ENCODE results near the gene FBRS. TPM values are rescaled to one million over a fixed set of nuclear protein-coding genes. Genes with fewer than 3 reads are reported as not detected.
A peak's percentile ranks its signal among the peaks of the same experiment; 100 is the strongest.
"Not testable (repeated sequence)": the region's sequence is repeated elsewhere in the genome, so short reads cannot be mapped to it uniquely, and the experiment has no call there.

Gene FBRS
- polyA plus RNA-seq, 6 donors from 2014 or later = 0.88 to 9.0 (median 4.2) TPM

GRCh38 chr16:30678586-30678970 is 20.3 kb downstream of the FBRS start:
- H3K4me1 Mint-ChIP-seq = peaks cover 0 to 6% (median 1%) of the 10 kb centered on the region in 3 donors
- peaks cover 0 to 5% (median 0%) of the 10 kb centered on the region in 3 donors for H3K27me3 Mint-ChIP-seq
- H3K36me3 Mint-ChIP-seq = no peaks in the 10 kb centered on the region
- H3K9me3 Mint-ChIP-seq = no peaks in the 10 kb centered on the region
- H3K27ac Mint-ChIP-seq = no peak overlapping the region
- H3K4me3 Mint-ChIP-seq = no peak overlapping the region
- no peak for DNase-seq
- no peak for ATAC-seq (ENCODE audit: low read depth in 2 of 2)

DNA sequence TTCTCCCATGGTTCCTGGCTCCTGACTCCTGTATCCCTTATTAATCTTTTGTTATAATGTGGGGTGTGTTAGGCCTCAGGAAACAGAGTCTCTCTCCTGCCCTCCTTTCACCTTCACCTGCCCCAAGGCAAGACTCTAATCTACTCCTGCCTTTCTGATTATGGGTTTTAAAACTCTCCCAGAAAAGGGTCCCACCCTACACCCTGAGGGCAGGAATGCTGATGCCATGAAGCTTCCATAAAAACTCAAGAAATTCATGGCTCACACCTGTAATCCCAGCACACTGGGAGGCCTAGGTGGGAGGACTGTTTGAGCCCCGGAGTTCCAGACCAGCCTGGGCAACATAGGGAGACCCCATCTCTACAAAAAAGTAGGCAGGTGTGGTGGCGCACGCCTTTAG is 22.1 kb downstream of the FBRS start:
- Mint-ChIP-seq H3K36me3 (no peaks in the 10 kb centered on the region), H3K4me1 (peaks cover 0 to 6% (median 1%) of the 10 kb centered on the region in 3 donors), H3K9me3 (no peaks in the 10 kb centered on the region), H3K4me3 (no peak overlapping the region), H3K27ac (peak overlapping the region in 1 of 6 donors; percentile 24), H3K27me3 (peaks cover 0 to 5% (median 0%) of the 10 kb centered on the region in 3 donors)
- ATAC-seq (ENCODE audit: low read depth in 2 of 2) = no peak
- DNase-seq = no peak

DNA sequence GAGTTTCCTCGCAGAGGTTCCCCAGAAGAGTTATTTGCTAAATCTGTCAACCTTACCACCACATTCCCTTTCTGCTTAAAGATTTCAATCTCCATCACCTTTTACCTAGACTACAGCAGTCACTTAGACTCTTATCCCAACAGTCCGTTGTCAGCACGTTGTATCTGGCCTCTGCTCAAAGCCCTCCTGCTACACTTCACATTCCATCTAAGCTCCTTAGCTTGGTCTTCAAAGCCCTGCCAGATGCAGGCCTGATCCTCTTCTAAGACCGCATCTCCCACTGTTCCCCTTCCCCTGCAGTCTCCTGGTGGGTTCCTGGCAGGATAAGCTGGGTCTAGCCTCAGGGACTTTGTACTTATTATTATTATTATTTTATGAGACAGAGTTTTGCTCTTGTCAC is 30.5 kb downstream of the FBRS start:
- ATAC-seq (ENCODE audit: low read depth in 2 of 2) = no peak
- H3K27ac Mint-ChIP-seq = peak overlapping the region in 1 of 6 donors; percentile 49
- DNase-seq = no peak
- no peaks in the 10 kb centered on the region for H3K36me3 Mint-ChIP-seq
- peaks cover 2 to 8% (median 6%) of the 10 kb centered on the region in 3 donors for H3K4me1 Mint-ChIP-seq
- no peak overlapping the region for H3K4me3 Mint-ChIP-seq
- H3K9me3 Mint-ChIP-seq = no peaks in the 10 kb centered on the region
- no peaks in the 10 kb centered on the region for H3K27me3 Mint-ChIP-seq

- ATAC-seq (ENCODE audit: low read depth in 2 of 2) (no peak), DNase-seq (no peak)
- Mint-ChIP-seq H3K27me3 (no peaks in the 10 kb centered on the region), H3K27ac (no peak overlapping the region), H3K4me3 (no peak overlapping the region), H3K9me3 (no peaks in the 10 kb centered on the region), H3K4me1 (peaks cover 9 to 11% (median 10%) of the 10 kb centered on the region in 3 donors), H3K36me3 (no peaks in the 10 kb centered on the region)
Measured at GRCh38 chr16:30691907-30692306, 33.7 kb downstream of the FBRS start.

GRCh38 chr16:30692396-30693064 is 34.3 kb downstream of the FBRS start:
- Mint-ChIP-seq H3K4me1 (peaks cover 12 to 15% (median 13%) of the 10 kb centered on the region in 3 donors), H3K9me3 (no peaks in the 10 kb centered on the region), H3K4me3 (no peak overlapping the region), H3K27me3 (no peaks in the 10 kb centered on the region), H3K27ac (peak overlapping the region in 1 of 6 donors; percentile 89), H3K36me3 (no peaks in the 10 kb centered on the region)
- no peak for ATAC-seq (ENCODE audit: low read depth in 2 of 2)
- no peak for DNase-seq

- DNase-seq (no peak), ATAC-seq (ENCODE audit: low read depth in 2 of 2) (no peak)
- H3K9me3 Mint-ChIP-seq = no peaks in the 10 kb centered on the region
- H3K4me1 Mint-ChIP-seq = peaks cover 30 to 33% (median 31%) of the 10 kb centered on the region in 3 donors
- H3K27ac Mint-ChIP-seq = peak overlapping the region in 1 of 6 donors; percentile 42
- peak overlapping the region in 1 of 8 donors; percentile 40 for H3K4me3 Mint-ChIP-seq
- H3K36me3 Mint-ChIP-seq = no peaks in the 10 kb centered on the region
- no peaks in the 10 kb centered on the region for H3K27me3 Mint-ChIP-seq
Measured at GRCh38 chr16:30694926-30695693, 36.9 kb downstream of the FBRS start.

DNA sequence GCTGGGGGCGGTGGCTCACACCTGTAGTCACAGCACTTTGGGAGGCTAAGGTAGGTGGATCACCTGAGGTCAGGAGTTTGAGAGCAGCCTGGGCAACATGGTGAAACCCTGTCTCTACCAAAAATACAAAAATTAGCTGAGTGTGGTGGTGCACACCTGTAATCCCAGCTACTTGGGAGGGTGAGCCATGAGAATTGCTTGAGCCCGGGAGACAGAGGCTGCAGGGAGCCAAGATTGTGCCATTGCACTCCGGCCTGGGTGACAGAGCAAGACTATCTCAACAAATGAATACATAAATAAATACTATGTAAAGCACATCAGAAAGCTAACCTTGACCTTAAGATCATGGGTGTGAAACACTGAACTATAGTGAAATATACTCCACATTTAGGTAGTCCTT is 38.4 kb downstream of the FBRS start:
- ATAC-seq (ENCODE audit: low read depth in 2 of 2); DNase-seq; H3K27me3 Mint-ChIP-seq; H3K9me3 Mint-ChIP-seq; H3K27ac Mint-ChIP-seq; H3K36me3 Mint-ChIP-seq: not testable (repeated sequence)
- Mint-ChIP-seq H3K4me3 (peak overlapping the region in 1 of 8 donors; percentile 53), H3K4me1 (peaks cover 32 to 35% (median 35%) of the 10 kb centered on the region in 3 donors)

- H3K9me3 Mint-ChIP-seq = no peaks in the 10 kb centered on the region
- no peaks in the 10 kb centered on the region for H3K36me3 Mint-ChIP-seq
- peaks cover 32 to 35% (median 34%) of the 10 kb centered on the region in 3 donors for H3K4me1 Mint-ChIP-seq
- peak overlapping the region; percentile 92 to 99 (median 98) for H3K4me3 Mint-ChIP-seq
- ATAC-seq (ENCODE audit: low read depth in 2 of 2) (peak; percentile 87 to 88), DNase-seq (no peak)
- peak overlapping the region; percentile 99 to 100 (median 100) for H3K27ac Mint-ChIP-seq
- H3K27me3 Mint-ChIP-seq = no peaks in the 10 kb centered on the region
Measured at GRCh38 chr16:30697264-30698138, 39.3 kb downstream of the FBRS start.

DNA sequence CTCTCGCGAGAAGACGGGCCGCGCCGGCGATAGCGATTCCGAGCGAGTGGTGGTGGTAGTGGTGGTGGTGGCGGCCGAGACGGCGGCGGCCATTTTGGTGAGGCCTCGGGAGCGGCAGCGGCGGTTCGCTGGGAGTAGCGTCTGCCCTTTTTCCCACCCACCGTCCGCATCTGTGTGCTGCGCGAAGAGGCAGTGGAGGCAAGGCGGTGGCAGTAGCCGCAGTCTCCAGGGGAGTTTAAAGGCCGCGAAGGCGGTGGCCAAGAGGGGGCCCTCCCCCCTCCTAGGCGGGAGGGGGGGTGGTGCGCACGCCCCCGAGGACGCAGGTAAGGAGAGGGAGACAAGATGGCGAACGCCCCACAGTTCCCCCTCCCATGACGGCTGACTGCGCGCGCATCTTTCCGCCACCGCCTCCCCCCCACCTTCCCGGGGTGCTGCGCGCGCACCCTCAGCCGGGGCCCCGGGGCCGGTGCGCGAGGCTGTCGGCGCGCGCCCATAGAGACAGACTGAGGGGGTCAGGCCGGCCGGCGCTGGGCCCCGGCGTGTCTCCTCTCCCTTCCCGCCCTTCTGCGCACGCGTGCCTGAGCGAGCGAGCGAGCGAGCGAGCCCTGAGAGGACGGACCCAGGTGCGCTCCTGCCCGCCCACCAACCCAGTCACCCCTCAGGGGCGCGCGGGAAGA is 40.0 kb downstream of the FBRS start:
- peaks cover 29 to 34% (median 33%) of the 10 kb centered on the region in 3 donors for H3K4me1 Mint-ChIP-seq
- no peaks in the 10 kb centered on the region for H3K9me3 Mint-ChIP-seq
- H3K36me3 Mint-ChIP-seq = no peaks in the 10 kb centered on the region
- DNase-seq = peak; percentile 100
- ATAC-seq (ENCODE audit: low read depth in 2 of 2) = peak; percentile 72
- peak overlapping the region; percentile 99 to 100 (median 100) for H3K27ac Mint-ChIP-seq
- peak overlapping the region; percentile 92 to 99 (median 98) for H3K4me3 Mint-ChIP-seq
- H3K27me3 Mint-ChIP-seq = no peaks in the 10 kb centered on the region

- H3K4me3 Mint-ChIP-seq = peak within 1 kb of the TSS; percentile 92 to 99 (median 98)
- peak; percentile 68 for DNase-seq
- H3K27ac Mint-ChIP-seq = peak within 1 kb of the TSS; percentile 99 to 100 (median 100)
- peaks cover 24 to 29% (median 25%) of the 10 kb centered on the region in 3 donors for H3K4me1 Mint-ChIP-seq
- ATAC-seq (ENCODE audit: low read depth in 2 of 2) = peak; percentile 11 to 15
- H3K9me3 Mint-ChIP-seq = no peaks in the 10 kb centered on the region
- no peaks in the 10 kb centered on the region for H3K27me3 Mint-ChIP-seq
- no peaks in the 10 kb centered on the region for H3K36me3 Mint-ChIP-seq
Measured at GRCh38 chr16:30698816-30699614, 40.8 kb downstream of the FBRS start, which contains the start of gene SRCAP. SRCAP (plus strand) TSS chr16:30699171; CDS start chr16:30700825, 1,654 bp downstream.

DNA sequence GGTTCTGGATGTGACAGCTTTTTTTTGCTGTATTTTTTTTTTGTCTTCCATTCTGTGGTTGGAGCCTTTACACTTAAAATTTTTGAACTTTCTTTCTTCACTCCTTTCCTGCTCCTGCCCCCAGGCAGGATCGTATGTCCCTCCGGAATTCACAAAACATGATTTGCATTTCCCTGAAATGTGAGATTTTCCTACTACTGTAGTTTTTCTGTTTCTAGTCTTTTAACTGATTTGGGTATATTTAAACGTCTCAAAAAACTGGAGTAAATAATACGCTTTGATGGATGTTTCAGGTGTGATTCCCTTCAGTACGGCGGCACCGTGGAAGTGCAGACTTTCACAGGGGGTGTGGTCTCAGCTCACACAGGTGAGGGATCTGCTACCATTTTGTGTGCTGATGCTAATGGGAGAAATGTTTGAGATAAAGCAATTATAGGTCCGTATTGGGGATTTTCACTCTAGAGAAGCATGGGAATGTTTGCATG is 41.4 kb downstream of the FBRS start:
- H3K36me3 Mint-ChIP-seq = no peaks in the 10 kb centered on the region
- DNase-seq = no peak
- H3K27ac Mint-ChIP-seq = peak overlapping the region; percentile 97 to 100 (median 98)
- no peak for ATAC-seq (ENCODE audit: low read depth in 2 of 2)
- no peaks in the 10 kb centered on the region for H3K27me3 Mint-ChIP-seq
- H3K4me3 Mint-ChIP-seq = peak overlapping the region; percentile 92 to 99 (median 98)
- peaks cover 24 to 28% (median 25%) of the 10 kb centered on the region in 3 donors for H3K4me1 Mint-ChIP-seq
- no peaks in the 10 kb centered on the region for H3K9me3 Mint-ChIP-seq

DNA sequence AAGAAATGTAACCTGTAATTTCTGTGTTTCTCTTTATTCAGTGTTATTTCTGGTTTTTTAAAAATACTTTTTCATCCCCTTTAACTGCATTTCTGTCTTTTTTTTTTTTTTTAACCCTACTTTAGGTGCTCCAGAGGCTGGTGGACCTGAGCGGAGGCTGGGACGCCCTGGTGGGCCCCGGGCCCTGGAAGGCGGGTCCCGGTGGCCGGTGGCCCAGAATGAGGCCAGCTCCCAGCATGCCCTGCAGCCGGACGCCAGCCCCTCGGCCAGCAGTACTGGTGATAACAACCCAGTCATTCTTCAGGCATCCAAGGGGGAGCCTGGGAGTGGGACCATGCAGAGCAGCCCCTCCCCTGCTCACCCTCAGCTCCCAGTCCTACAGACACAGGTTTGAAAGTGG is 42.3 kb downstream of the FBRS start:
- H3K4me1 Mint-ChIP-seq = peaks cover 24 to 28% (median 25%) of the 10 kb centered on the region in 3 donors
- peak overlapping the region in 1 of 8 donors; percentile 92 for H3K4me3 Mint-ChIP-seq
- DNase-seq = no peak

More for the DNA sequence above, 42.3 kb downstream of the FBRS start:
- no peak for ATAC-seq (ENCODE audit: low read depth in 2 of 2)
- H3K27me3 Mint-ChIP-seq = no peaks in the 10 kb centered on the region
- no peaks in the 10 kb centered on the region for H3K9me3 Mint-ChIP-seq
- H3K36me3 Mint-ChIP-seq = no peaks in the 10 kb centered on the region
- peak overlapping the region in 1 of 6 donors; percentile 100 for H3K27ac Mint-ChIP-seq

All from naive B cell (primary cell).